ENCODE measurements around the gene LDLRAD4.
"Not testable (repeated sequence)": the region's sequence is repeated elsewhere in the genome, so short reads cannot be mapped to it uniquely, and the experiment has no call there.

Gene LDLRAD4

DNA sequence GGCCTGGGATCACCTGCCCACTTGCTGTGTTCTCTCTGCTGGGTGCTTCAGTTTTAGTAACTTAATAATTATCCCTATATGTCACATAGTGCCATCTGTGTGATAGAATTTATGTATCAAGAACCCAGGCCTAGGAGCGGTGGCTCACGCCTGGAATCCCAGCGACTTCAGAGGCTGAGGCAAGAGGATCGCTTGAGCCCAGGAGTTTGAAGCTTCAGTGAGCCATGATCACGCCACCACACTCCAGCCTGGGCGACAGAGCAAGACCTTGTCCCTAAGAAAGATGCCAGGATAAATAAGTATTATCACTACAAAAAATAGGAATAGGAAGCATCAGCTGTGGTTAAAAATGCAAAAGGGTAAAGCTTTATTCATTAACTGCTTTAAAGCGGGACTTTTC is 267.0 kb downstream of the LDLRAD4 start:
- DNase-seq (ENCODE audit: low read depth in 2 of 2), result no peak

DNA sequence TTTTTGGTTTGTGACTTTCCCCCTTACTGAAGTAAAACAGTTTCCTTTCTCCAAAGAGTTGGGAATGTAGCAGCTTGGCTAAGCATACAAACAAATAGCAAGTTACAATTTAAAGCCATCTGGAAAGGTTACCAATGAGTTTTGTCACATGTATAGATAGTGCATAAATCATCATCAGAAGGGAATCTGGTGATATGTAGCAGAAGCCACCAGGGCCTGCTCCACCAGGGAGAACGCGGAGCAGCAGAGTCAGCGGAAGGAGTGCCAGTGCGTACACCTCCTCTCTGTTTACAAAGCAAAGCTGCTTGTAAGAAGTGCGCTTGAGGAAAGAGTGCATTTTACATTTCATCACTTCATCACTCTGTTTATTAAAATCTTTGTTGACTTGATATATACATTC is 267.7 kb downstream of the LDLRAD4 start:
- no peak for DNase-seq (ENCODE audit: low read depth in 2 of 2)

DNA sequence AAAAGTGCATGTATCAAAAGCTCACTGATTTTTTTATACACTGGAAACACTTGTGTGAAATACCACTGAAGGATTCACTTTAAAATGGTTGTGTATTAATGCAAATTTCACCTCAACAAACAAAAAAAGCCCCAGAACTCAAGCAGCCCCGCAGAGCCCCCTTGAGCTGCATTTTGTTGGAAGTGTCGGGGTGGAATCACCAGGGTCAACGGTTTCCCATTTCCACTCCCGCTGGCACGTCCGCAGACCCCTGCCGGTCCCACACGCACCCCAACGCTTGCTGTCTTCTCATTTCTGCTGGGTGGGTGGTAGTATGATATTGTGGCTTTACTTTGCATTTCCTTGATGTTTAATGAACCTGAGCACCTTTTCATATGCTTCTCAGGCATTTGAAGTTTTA is 268.1 kb downstream of the LDLRAD4 start:
- DNase-seq (ENCODE audit: low read depth in 2 of 2), result no peak

DNA sequence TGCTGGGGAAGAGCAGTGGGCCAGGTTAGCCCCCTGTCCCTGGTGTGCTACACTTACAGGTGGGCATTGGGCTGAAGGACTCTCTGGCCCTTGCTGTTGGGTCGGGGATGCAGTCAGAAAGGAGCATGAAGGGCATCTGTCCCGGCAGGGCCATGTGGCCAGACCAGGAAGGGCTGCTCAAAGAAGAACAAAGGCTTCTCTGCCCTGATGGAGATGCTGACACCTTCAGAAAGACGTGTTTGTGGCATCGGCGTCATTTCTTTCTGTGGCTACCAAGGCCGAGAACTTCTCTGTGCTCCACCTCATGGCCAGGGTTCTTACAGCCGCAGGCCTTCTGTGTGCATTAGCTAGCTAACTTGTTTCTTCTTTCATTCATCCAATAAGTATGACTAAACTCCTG is 268.7 kb downstream of the LDLRAD4 start:
- DNase-seq (ENCODE audit: low read depth in 2 of 2), result no peak

DNA sequence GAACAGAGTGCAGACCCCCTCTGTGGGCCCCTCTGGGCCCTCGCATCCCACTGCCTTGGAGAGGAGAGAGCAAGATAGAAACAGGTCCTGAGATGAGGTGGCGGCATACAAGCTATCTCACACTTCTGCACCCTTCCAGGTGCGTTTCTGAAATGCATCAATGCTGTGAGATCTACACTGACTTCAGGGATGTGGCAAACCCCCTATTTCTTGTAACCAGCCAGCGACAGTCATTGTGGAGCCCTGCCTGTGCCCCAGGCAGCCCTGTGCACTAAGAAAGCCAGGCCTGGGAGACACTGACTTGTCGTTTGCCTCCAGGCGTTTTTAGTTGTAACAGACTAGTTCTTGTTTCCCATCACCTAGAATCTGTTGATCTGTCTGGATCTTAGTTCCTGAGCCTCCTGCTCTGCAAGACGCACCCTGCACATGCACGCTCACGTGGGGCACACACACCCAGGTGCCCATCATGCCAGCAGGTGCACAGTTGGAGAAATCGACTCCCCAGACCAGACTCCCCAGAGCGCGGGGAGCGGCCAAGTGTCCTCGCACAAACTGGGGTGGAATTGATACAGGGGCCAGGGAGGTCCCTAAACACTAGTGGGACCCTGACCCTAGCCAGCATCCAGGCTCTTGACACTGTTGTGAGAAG is 269.8 kb downstream of the LDLRAD4 start:
- no peak for DNase-seq (ENCODE audit: low read depth in 2 of 2)

DNA sequence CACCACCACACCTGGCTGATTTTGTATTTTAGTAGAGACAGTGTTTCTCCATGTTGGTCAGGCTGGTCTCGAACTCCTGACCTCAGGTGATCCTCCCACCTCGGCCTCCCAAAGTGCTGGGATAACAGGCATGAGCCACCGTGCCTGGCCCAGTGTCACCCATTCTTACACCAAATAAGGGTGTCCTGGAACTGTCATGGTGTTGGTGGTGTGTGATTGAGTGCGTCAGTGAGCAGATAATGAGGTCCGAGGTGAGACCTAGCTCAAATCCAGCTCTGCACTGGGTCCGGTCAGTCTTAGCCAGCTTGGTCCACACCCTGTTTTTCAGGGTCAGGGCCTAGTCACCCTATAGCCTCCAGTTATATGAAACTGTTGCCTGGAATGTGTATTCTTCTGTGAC is 270.7 kb downstream of the LDLRAD4 start:
- DNase-seq (ENCODE audit: low read depth in 2 of 2), result not testable (repeated sequence)

DNA sequence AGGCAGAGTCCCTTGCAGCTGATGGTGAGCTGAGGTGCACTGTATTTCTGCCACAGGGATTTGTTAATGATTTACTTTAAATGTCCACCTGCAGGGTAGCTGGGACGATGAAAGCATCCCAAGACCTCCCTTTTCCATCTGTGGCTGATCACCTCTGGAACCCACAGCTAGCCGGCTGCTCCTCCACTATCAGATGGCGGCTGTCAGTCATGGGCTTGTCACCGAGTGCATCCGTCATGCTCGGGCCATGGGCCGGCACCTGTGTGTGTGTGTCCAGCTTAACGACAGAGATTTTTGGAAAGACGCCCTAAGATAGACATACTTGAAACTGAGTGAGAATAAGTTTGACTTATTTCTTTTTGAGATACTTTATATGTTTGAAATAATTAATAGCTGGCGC is 272.6 kb downstream of the LDLRAD4 start:
- no peak for DNase-seq (ENCODE audit: low read depth in 2 of 2)

DNA sequence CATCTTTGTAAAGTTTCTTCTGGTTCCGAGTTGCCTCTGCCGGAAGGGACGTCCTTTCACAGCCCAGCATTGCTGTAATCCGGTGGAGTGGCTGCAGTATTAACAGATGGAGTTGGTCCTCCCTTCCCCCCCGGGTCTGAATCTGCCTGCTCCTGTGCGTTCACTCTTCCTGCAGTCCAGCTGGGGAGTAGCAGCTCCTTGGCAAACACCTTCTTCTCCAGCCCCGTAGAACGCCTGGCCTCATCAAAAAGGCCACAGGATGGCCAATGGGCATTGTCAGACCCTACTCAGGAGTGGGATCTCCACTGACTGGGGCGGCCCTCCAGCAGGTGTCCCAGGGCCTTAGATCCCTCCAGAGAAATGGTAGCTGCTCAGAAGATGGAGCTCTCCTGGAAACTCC is 273.8 kb downstream of the LDLRAD4 start:
- no peak for DNase-seq (ENCODE audit: low read depth in 2 of 2)

DNA sequence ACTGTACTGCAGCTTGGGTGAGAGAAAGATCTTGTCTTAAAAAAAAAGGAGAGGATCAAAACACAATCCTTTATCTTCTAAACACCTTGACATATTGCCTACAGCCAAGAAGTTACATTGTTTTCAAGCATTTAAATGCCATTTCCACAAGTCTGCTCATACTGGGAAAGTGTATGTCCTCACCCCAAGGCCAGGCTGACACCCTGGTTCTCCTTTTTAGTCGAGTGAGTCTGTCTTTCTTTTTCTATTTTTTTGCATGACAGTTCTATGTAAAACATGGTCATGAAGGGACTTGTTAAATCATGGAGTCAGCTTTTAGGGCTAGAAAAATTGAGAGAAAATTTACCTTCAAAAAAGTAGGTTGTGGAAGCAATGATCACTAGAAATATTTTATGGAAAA is 274.5 kb downstream of the LDLRAD4 start:
- DNase-seq (ENCODE audit: low read depth in 2 of 2), result no peak

DNA sequence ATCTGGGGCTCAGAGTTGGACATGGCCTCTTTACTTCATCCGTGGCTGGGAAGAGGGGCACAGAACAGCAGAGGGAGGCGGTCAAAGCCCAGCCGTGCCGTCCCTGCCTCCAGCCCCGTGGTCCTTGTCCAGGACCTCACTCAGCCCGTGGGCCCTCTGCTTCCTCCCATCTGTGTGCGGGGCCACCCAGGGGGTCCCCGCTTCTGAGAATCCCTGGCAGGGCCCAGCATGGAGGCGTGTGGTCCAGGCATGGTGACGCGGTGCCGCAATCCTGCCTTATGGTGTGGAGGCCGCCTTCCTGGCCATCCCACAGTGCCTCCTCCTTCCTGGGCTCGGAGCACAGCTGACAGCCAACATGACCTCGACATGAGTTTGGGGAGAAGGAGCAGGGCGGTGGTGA is 275.2 kb downstream of the LDLRAD4 start:
- DNase-seq (ENCODE audit: low read depth in 2 of 2), result no peak

DNA sequence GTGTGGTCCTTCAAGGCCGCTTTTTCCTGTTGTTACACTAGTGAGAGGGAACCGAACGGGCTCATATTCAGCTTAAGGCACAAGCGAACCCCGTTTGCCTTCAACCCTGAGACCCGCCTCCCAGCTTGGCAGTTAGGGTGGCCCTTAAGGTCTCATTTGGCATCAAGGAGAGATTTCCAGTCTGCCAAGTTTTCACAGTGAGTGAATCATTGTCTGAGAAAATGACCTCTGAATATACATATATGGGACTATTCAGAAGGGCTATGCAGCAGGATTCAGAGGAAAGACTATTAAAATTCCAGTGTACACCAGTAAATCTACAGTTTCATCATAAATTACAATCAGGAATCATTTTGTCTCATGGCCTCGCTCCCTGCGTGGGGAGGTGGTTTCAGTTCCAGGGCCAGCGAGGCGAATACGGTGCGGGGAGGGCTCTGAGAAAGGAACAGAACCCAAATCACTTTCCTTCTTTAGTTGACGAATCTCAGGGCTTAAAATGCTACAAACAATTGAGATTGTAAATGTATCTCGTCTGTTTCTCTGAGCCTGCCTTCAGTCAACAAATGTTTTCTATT is 276.4 kb downstream of the LDLRAD4 start:
- no peak for DNase-seq (ENCODE audit: low read depth in 2 of 2)

DNA sequence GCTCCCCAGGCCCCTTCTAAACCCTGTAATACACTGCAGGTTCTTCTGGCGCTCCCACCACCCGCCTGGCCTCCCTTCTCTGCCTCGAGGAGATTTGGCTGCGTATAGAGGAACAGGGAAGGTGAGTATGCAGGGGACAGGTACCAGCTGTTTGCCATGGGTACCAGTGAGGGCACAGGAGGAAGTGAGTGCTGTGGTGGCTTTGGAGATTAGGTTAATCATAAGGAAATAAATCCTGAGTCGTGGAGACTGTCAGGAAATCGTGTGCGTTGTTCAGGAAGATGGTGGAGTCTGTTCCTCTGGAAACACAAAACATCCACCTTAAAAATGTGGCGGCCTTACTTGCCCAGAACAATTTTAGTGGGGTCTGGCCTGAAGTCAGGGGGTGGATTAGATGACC is 277.4 kb downstream of the LDLRAD4 start:
- no peak for DNase-seq (ENCODE audit: low read depth in 2 of 2)

DNA sequence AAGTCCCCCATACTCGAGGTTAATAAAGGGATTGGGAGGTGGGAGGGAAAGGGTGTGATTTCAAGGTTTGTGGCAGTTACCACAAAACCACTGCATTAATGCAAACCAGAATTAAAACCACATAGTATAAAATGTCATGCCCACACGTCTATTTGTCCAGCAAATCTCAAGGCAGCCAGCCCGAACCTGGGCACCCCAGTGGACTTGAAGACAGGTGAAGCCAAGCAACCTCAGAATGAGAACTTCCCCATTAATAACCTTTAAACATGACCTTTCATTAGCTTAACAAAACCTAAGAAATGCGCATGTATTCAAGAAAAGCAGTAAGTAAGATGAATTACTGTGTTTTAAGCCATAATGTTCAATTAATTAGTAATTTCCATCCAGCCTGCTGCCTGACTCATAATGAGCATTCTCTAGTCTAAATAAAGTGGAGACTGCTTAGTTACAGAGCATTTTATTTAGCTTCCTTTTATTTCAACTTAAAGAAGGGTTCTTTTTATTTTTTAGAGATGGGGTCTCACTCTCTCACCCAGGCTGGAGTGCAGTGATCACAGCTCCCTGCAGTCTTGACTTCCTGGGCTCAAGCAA is 278.2 kb downstream of the LDLRAD4 start:
- DNase-seq (ENCODE audit: low read depth in 2 of 2), result no peak

DNA sequence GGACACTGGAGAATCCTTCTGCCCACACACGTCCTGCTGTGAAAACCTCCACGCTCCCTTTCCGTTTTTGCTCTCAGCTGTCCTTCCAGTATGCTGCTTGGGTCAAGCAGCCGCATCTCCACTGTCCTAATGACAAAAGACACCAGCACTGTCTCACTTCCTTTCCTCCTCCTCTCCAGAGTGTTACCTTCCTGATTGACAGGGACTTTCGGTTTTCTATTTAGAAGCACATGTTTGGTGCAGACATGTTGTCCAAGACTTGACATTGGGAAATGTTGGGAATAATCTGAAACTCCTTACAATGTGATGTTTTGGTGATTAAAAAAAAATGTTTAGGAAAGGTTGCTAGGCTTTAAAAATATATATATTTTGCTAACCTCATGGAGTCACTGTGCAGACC is 281.2 kb downstream of the LDLRAD4 start:
- no peak for DNase-seq (ENCODE audit: low read depth in 2 of 2)

DNA sequence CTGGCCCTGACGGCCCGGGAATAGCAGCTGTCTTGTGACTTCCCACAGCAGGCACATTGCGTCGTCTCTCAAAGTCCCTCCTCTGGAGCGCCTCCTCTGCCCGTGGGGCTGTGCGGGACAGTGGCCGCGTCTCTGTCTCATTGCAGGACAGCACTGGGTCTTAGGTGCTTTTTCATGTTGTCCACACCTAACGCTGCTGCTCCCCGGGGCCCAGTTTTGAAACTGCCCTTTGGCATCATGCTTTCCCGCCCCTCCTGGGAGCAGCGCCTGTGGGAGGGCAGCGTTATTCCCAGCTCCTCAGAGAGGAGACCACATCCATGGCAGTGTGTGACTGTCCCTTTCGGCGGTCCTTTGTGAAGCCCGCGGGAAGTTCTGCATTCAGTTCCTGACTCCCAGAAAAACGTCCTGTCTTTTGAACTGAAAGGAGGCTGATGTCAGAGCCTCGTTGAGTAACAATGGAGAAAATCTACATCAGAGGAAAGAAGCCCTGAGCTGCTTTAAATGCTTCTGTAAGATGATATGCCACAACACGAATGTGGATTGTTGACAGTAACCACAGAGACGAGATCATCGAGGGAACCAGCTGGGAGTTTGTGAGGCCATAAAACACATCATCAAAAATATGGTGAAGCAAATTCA is 281.8 kb downstream of the LDLRAD4 start:
- DNase-seq (ENCODE audit: low read depth in 2 of 2), result no peak

DNA sequence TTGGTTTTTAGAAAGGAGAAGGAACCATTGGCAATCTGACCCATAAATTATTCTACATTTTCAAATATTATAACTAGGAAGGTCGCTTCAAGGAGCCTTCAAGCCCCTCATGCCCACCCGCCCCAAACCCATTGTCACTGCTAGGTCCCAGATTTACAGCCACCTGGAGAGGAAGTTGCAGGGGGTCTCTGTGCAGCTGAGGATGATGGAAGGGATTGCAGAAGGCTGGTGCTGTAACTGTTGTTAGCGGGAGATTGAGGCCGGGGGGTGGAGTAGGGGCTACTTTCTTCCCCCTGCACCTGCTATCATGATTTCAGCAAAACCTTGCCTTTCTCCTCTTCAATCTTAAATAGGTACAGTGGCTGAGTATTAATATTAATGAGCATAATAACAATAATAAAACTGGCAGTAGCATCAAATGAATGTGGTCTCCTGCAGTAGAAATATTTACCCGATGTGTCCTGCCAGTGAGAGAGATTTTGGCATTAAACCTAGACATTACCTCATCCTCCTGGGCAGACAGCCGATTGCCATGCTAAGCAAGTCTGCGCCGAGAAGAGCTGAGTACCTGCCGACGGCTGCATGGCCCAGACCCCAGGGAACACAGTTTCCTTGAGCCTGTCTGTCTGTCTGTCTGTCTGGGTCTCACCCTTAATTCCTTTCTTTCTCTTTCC is 282.4 kb downstream of the LDLRAD4 start:
- no peak for DNase-seq (ENCODE audit: low read depth in 2 of 2)

DNA sequence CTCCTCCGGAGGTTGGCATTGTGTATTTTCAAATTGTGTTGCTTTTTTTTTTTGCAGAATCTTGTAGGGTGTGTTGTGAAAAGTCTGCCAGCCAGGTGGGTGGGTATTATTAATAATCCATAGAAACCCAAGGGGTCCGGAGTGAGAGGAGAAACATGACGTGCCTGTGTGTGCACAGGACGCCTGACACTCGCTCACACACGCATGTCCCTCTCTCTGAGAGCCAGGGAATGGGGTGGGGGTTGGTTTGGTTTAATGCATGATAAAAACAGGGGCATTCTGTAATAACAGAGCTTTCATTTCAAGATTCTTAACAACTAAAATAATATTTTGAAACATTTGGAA is 283.0 kb downstream of the LDLRAD4 start:
- no peak for DNase-seq (ENCODE audit: low read depth in 2 of 2)

DNA sequence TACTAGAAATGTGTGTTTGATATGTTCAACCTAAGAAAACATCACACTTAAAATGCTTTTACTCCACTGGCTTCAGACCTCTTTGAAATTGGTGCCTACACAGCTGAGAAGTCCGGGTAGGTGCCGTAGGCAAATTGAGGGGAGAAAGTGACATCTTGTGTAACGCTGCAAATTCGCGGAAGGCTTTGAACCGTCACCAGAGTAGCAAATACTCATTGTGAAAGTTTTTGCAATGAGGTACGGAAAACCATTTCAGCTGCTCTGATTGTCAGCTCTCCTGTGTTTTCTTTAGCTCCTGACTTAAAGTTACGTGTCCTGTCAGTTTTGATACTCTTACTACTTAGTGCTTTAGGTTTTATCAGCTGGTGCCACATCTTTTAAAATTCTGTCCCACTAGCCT is 283.3 kb downstream of the LDLRAD4 start:
- peak; percentile 7 to 15 for DNase-seq (ENCODE audit: low read depth in 2 of 2)

DNA sequence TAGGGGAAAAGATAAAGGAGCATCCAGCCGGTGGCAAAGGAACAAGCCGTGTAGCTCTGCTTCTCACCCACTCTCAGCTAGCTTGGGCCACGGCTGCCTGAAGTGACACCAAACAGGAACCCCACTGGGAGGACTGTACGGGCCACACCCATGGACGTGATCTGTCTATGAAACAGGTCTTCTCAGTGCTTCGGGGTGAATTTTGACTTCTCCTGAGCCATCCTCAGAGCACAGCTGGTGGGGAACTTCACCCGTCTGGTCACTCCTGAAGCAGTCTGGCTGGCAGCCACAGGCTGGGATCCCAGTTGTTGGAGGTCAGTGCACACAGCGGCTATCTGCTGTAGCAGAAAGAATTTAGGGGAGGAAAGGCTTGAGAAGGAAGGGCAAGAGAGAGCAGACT is 284.0 kb downstream of the LDLRAD4 start:
- DNase-seq (ENCODE audit: low read depth in 2 of 2), result no peak

DNA sequence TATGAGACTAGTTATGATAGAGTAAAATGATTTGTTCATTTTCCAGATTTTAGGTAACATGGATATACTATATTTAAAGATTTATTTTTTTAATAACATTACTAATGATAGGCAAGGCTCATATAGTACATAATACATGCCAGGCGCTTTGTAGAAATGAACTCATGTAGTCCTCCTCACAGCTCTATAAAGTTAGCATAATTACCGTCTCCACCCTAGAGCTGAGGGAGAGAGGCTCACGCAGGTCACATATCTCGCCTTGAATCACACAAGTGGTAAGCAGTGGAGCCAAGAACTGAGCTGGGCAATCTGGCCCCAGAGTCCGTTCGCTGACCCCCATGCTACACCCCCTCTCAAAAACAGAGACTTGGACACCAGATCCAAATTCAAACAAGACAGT is 285.3 kb downstream of the LDLRAD4 start:
- DNase-seq (ENCODE audit: low read depth in 2 of 2), result no peak

DNA sequence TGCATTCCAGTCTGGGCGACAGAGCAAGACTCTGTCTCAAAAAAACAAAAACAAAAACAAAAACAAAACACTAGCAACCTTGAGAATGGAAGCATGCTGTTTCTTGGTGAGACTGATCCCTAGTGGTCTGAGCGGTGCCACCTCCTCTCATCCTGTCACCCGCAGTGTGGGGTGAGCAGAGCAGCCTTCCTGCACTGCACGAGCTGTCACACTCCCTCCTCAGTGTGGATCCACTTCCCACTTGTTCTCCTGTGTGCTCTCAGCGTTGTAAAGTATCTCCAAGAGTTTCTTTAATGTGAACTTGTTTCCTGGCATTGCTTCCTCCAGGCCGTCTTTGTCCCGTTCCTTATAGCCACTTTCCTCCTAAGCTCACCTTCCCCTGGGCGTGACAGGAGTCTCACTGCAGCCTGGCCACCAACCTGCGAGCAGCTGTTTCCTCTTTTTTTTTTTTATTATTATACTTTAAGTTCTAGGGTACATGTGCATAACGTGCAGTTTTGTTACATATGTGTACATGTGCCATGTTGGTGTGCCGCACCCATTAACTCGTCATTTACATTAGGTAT is 287.3 kb downstream of the LDLRAD4 start:
- no peak for DNase-seq (ENCODE audit: low read depth in 2 of 2)

DNA sequence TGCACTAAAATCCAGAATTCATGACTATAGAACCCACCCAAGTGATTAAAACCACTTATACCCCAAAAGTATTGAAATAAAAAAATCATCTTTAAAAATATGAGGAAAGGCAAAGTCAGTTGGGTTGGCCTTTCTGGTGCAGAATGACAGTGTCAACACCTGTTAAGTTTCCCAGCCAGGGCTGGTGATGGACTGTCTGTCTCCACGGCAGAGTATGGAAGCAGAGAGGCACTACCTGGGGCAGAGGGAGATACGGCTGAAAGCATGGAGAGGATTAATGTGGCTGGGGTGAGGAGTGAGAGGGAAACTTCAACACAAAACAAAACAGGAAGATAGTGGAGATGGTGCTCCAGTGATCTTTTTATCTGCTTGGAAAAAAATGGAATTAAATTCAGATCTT is 292.0 kb downstream of the LDLRAD4 start:
- no peak for DNase-seq (ENCODE audit: low read depth in 2 of 2)

Data from stimulated activated CD4-positive, alpha-beta T cell treated with anti-CD3 and anti-CD28 coated beads, Interleukin-12 subunit alpha, Interleukin-12 subunit beta, amount 100 ng/mL, for 24 hours (primary cell).